ENCODE data around the gene CA12.
"Not testable (repeated sequence)": the region's sequence is repeated elsewhere in the genome, so short reads cannot be mapped to it uniquely, and the experiment has no call there.

CA12 gene

GRCh38 chr15:63344731-63345390 is 36.8 kb downstream of the CA12 start:
- Histone ChIP-seq H3K36me3 (ENCODE audit: insufficient read depth, low read length) (no peaks in the 10 kb centered on the region), H3K4me3 (ENCODE audit: low read length) (no peak overlapping the region), H3K9ac (ENCODE audit: low read depth, low read length) (no peak overlapping the region), H3K4me1 (ENCODE audit: insufficient read depth, low read length) (peaks cover 24% of the 10 kb centered on the region), H3K27me3 (ENCODE audit: insufficient read depth, low read length) (no peaks in the 10 kb centered on the region), H3K9me3 (ENCODE audit: insufficient read depth, low read depth, low read length) (no peaks in the 10 kb centered on the region), H3K27ac (ENCODE audit: low read depth, low read length) (no peak overlapping the region)
- WGBS = 94% methylated on average over 5 of the region's 5 CpGs

- not testable (repeated sequence) for H3K27ac ChIP-seq (ENCODE audit: low read depth, low read length); H3K9ac ChIP-seq (ENCODE audit: low read depth, low read length); H3K4me3 ChIP-seq (ENCODE audit: low read length); H3K27me3 ChIP-seq (ENCODE audit: insufficient read depth, low read length); H3K36me3 ChIP-seq (ENCODE audit: insufficient read depth, low read length); H3K9me3 ChIP-seq (ENCODE audit: insufficient read depth, low read depth, low read length)
- 95% methylated on average over 11 of the region's 11 CpGs for WGBS
- H3K4me1 ChIP-seq (ENCODE audit: insufficient read depth, low read length) = peaks cover 26% of the 10 kb centered on the region
Observed at GRCh38 chr15:63342996-63343562, 38.6 kb downstream of the CA12 start.

GRCh38 chr15:63341898-63342297 is 39.7 kb downstream of the CA12 start:
- Histone ChIP-seq H3K4me3 (ENCODE audit: low read length) (no peak overlapping the region), H3K27me3 (ENCODE audit: insufficient read depth, low read length) (peaks cover 2% of the 10 kb centered on the region; the same call in 1 of the 2 replicates), H3K9me3 (ENCODE audit: insufficient read depth, low read depth, low read length) (no peaks in the 10 kb centered on the region), H3K27ac (ENCODE audit: low read depth, low read length) (no peak overlapping the region), H3K36me3 (ENCODE audit: insufficient read depth, low read length) (no peaks in the 10 kb centered on the region), H3K9ac (ENCODE audit: low read depth, low read length) (no peak overlapping the region), H3K4me1 (ENCODE audit: insufficient read depth, low read length) (peaks cover 26% of the 10 kb centered on the region)
- WGBS = 91% methylated on average over 4 of the region's 4 CpGs

GRCh38 chr15:63340878-63341277 is 40.8 kb downstream of the CA12 start:
- H3K9me3 ChIP-seq (ENCODE audit: insufficient read depth, low read depth, low read length) = no peaks in the 10 kb centered on the region
- 78% methylated on average over 3 of the region's 3 CpGs for WGBS
- H3K27me3 ChIP-seq (ENCODE audit: insufficient read depth, low read length) = peaks cover 2% of the 10 kb centered on the region; the same call in 1 of the 2 replicates
- H3K4me3 ChIP-seq (ENCODE audit: low read length) = no peak overlapping the region; the same call in 1 of the 2 replicates
- H3K36me3 ChIP-seq (ENCODE audit: insufficient read depth, low read length) = no peaks in the 10 kb centered on the region
- no peak overlapping the region for H3K27ac ChIP-seq (ENCODE audit: low read depth, low read length)
- no peak overlapping the region for H3K9ac ChIP-seq (ENCODE audit: low read depth, low read length)
- H3K4me1 ChIP-seq (ENCODE audit: insufficient read depth, low read length) = peaks cover 26% of the 10 kb centered on the region

GRCh38 chr15:63340353-63340752 is 41.3 kb downstream of the CA12 start:
- Histone ChIP-seq H3K36me3 (ENCODE audit: insufficient read depth, low read length) (no peaks in the 10 kb centered on the region), H3K27ac (ENCODE audit: low read depth, low read length) (peak overlapping the region; percentile 60; the same call in 1 of the 2 replicates), H3K4me1 (ENCODE audit: insufficient read depth, low read length) (peaks cover 26% of the 10 kb centered on the region), H3K9ac (ENCODE audit: low read depth, low read length) (no peak overlapping the region), H3K9me3 (ENCODE audit: insufficient read depth, low read depth, low read length) (no peaks in the 10 kb centered on the region), H3K27me3 (ENCODE audit: insufficient read depth, low read length) (peaks cover 2% of the 10 kb centered on the region; the same call in 1 of the 2 replicates), H3K4me3 (ENCODE audit: low read length) (no peak overlapping the region; the same call in 1 of the 2 replicates)
- WGBS = 21% methylated on average over 8 of the region's 8 CpGs

- H3K4me3 ChIP-seq (ENCODE audit: low read length) = no peak overlapping the region; the same call in 1 of the 2 replicates
- 11% methylated on average over 1 of the region's 1 CpG for WGBS
Observed at GRCh38 chr15:63339836-63340235, 41.8 kb downstream of the CA12 start.

GRCh38 chr15:63339006-63339766 is 42.5 kb downstream of the CA12 start:
- no peaks in the 10 kb centered on the region for H3K9me3 ChIP-seq (ENCODE audit: insufficient read depth, low read depth, low read length)
- H3K4me3 ChIP-seq (ENCODE audit: low read length) = no peak overlapping the region; the same call in 1 of the 2 replicates
- H3K27me3 ChIP-seq (ENCODE audit: insufficient read depth, low read length) = peaks cover 2% of the 10 kb centered on the region; the same call in 1 of the 2 replicates
- 82% methylated on average over 10 of the region's 10 CpGs for WGBS
- no peaks in the 10 kb centered on the region for H3K36me3 ChIP-seq (ENCODE audit: insufficient read depth, low read length)
- no peak overlapping the region for H3K27ac ChIP-seq (ENCODE audit: low read depth, low read length)
- H3K9ac ChIP-seq (ENCODE audit: low read depth, low read length) = no peak overlapping the region
- H3K4me1 ChIP-seq (ENCODE audit: insufficient read depth, low read length) = peaks cover 26% of the 10 kb centered on the region

More at GRCh38 chr15:63339836-63340235, 41.8 kb downstream of the CA12 start:
- peaks cover 26% of the 10 kb centered on the region for H3K4me1 ChIP-seq (ENCODE audit: insufficient read depth, low read length)
- H3K27ac ChIP-seq (ENCODE audit: low read depth, low read length) = peak overlapping the region; percentile 60; the same call in 1 of the 2 replicates
- peaks cover 2% of the 10 kb centered on the region; the same call in 1 of the 2 replicates for H3K27me3 ChIP-seq (ENCODE audit: insufficient read depth, low read length)
- no peaks in the 10 kb centered on the region for H3K36me3 ChIP-seq (ENCODE audit: insufficient read depth, low read length)
- H3K9me3 ChIP-seq (ENCODE audit: insufficient read depth, low read depth, low read length) = no peaks in the 10 kb centered on the region
- no peak overlapping the region for H3K9ac ChIP-seq (ENCODE audit: low read depth, low read length)

GRCh38 chr15:63338170-63338569 is 43.5 kb downstream of the CA12 start:
- Histone ChIP-seq H3K27me3 (ENCODE audit: insufficient read depth, low read length) (peaks cover 2% of the 10 kb centered on the region; the same call in 1 of the 2 replicates), H3K9me3 (ENCODE audit: insufficient read depth, low read depth, low read length) (no peaks in the 10 kb centered on the region), H3K4me1 (ENCODE audit: insufficient read depth, low read length) (peaks cover 29% of the 10 kb centered on the region), H3K4me3 (ENCODE audit: low read length) (no peak overlapping the region), H3K9ac (ENCODE audit: low read depth, low read length) (no peak overlapping the region), H3K27ac (ENCODE audit: low read depth, low read length) (no peak overlapping the region), H3K36me3 (ENCODE audit: insufficient read depth, low read length) (no peaks in the 10 kb centered on the region)

GRCh38 chr15:63337046-63337445 is 44.6 kb downstream of the CA12 start:
- Histone ChIP-seq H3K9me3 (ENCODE audit: insufficient read depth, low read depth, low read length) (no peaks in the 10 kb centered on the region), H3K4me1 (ENCODE audit: insufficient read depth, low read length) (peaks cover 25% of the 10 kb centered on the region), H3K27me3 (ENCODE audit: insufficient read depth, low read length) (peaks cover 2% of the 10 kb centered on the region; the same call in 1 of the 2 replicates), H3K36me3 (ENCODE audit: insufficient read depth, low read length) (no peaks in the 10 kb centered on the region), H3K27ac (ENCODE audit: low read depth, low read length) (no peak overlapping the region), H3K4me3 (ENCODE audit: low read length) (no peak overlapping the region), H3K9ac (ENCODE audit: low read depth, low read length) (no peak overlapping the region)
- 96% methylated on average over 4 of the region's 4 CpGs for WGBS

GRCh38 chr15:63335543-63336240 is 46.0 kb downstream of the CA12 start:
- H3K36me3 ChIP-seq (ENCODE audit: insufficient read depth, low read length) = no peaks in the 10 kb centered on the region
- H3K27ac ChIP-seq (ENCODE audit: low read depth, low read length) = no peak overlapping the region
- no peak overlapping the region for H3K4me3 ChIP-seq (ENCODE audit: low read length)
- H3K4me1 ChIP-seq (ENCODE audit: insufficient read depth, low read length) = peaks cover 18% of the 10 kb centered on the region
- 91% methylated on average over 8 of the region's 8 CpGs for WGBS
- peaks cover 2% of the 10 kb centered on the region; the same call in 1 of the 2 replicates for H3K27me3 ChIP-seq (ENCODE audit: insufficient read depth, low read length)
- H3K9ac ChIP-seq (ENCODE audit: low read depth, low read length) = no peak overlapping the region
- no peaks in the 10 kb centered on the region for H3K9me3 ChIP-seq (ENCODE audit: insufficient read depth, low read depth, low read length)
